Breast epithelium (tissue), 4 donors: ENCODE data around the gene OXSR1. TPM values are rescaled to one million over a fixed set of nuclear protein-coding genes. Genes with fewer than 3 reads are reported as not detected.

Source experiments
- DNase-seq, 2 donors: peaks; one replicate each; pipeline ENCODE4 v3.0.0-alpha.2; 2019; ENCODE audit warnings: low spot score in 2 of 2
- H3K27ac ChIP-seq, 2 donors: fragments of 200-600 bp; sonication (generic) in 1 of 2; one replicate each; pipeline ENCODE4 v1.5.1; 2016 to 2019; ENCODE audit warnings: mild to moderate bottlenecking in 1 of 2
- H3K27me3 ChIP-seq, 2 donors: fragments of 200-600 bp; sonication (generic) in 1 of 2; one replicate each; pipeline versions ENCODE4 v1.5.1 to v1.6.0; 2017 to 2019; ENCODE audit warnings: control low read depth in 1 of 2, mild to moderate bottlenecking in 1 of 2
- H3K36me3 ChIP-seq: fragments of 200-600 bp; one replicate; pipeline ENCODE4 v1.5.1; 2019
- H3K4me1 ChIP-seq, 2 donors: fragments of 200-600 bp; sonication (generic); one replicate each; pipeline ENCODE4 v1.5.1; 2016 to 2019; ENCODE audit warnings: control low read depth in 1 of 2
- H3K4me3 ChIP-seq, 3 donors: fragments of 200-600 bp; sonication (generic); 1 replicate in 2 of 3; 2 replicates in 1 of 3; pipeline ENCODE4 v1.5.1; 2016 to 2019; ENCODE audit warnings: mild to moderate bottlenecking in 3 of 3, moderate library complexity in 2 of 3
- H3K9me3 ChIP-seq, 2 donors: fragments of 200-600 bp; sonication (generic) in 1 of 2; one replicate each; pipeline ENCODE4 v1.5.1; 2016 to 2019; ENCODE audit warnings: control low read depth in 1 of 2
- POLR2A ChIP-seq: fragments of 450-650 bp; IDR thresholded peaks from one replicate; pipeline ENCODE4 v1.6.1; 2016; ENCODE audit warnings: antibody characterized with exemption, mild to moderate bottlenecking, moderate library complexity
- POLR2AphosphoS5 ChIP-seq, 3 donors: sonication (generic); formaldehyde crosslinking; IDR thresholded peaks; one replicate each; pipeline ENCODE4 v1.6.1; 2017; ENCODE audit warnings: antibody characterized with exemption in 3 of 3
- intact Hi-C: fragments of 100-400 bp; cut with DNase I; formaldehyde crosslinking; loops from one replicate; pipeline ENCODE4 v1.15.1; 2023; ENCODE audit warnings: low total_unique reads
- total RNA-seq, 3 donors: library from RNA; depleted of rRNA; stranded (reverse); fragments of >200 nt; gene quantifications; one replicate each; pipeline ENCODE4 v1.1.0, GENCODE V29; 2016
- TF ChIP-seq, protein P1 (sequence below), 3 donors: fragments of 450-650 bp; IDR thresholded peaks; one replicate each; pipeline ENCODE4 v1.5.1; 2016 to 2017; ENCODE audit warnings: antibody characterized with exemption in 3 of 3, mild to moderate bottlenecking in 3 of 3, moderate library complexity in 3 of 3

OXSR1 gene
- total RNA-seq, 3 donors from 2014 or later, result 29.0 to 41.6 (median 33.1) TPM

DNA sequence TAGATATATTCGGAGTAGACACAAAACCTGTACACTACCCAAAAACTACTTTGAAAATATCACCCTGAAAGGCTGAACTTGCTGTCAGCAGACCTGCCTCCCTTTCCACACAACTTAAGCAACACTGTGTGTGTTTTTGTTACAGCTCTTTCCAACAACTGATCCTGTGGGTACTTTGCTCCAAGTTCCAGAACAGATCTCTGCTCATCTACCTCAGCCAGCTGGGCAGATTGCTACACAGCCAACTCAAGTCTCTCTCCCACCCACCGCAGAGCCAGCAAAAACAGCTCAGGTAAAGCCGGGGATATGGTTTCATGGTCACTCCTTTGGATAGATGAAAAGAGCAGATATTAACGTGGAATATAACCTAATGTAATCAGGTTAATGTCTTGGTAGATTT is 80.6 kb downstream of the OXSR1 start:
- intact Hi-C loops, result no loop called here
- H3K36me3 ChIP-seq, result peaks cover 6% of the 10 kb centered on the region
- DNase-seq, result no peak
- H3K9me3 ChIP-seq, result no peaks in the 10 kb centered on the region
- H3K27ac ChIP-seq, result no peak overlapping the region
- TF ChIP-seq POLR2AphosphoS5 (IDR thresholded peaks at IDR 0.05), result no peak
- TF ChIP-seq, protein P1, sequence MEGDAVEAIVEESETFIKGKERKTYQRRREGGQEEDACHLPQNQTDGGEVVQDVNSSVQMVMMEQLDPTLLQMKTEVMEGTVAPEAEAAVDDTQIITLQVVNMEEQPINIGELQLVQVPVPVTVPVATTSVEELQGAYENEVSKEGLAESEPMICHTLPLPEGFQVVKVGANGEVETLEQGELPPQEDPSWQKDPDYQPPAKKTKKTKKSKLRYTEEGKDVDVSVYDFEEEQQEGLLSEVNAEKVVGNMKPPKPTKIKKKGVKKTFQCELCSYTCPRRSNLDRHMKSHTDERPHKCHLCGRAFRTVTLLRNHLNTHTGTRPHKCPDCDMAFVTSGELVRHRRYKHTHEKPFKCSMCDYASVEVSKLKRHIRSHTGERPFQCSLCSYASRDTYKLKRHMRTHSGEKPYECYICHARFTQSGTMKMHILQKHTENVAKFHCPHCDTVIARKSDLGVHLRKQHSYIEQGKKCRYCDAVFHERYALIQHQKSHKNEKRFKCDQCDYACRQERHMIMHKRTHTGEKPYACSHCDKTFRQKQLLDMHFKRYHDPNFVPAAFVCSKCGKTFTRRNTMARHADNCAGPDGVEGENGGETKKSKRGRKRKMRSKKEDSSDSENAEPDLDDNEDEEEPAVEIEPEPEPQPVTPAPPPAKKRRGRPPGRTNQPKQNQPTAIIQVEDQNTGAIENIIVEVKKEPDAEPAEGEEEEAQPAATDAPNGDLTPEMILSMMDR (IDR thresholded peaks at IDR 0.05), result no peak
- no peak for TF ChIP-seq POLR2A
- H3K4me1 ChIP-seq, result no peaks in the 10 kb centered on the region
- H3K27me3 ChIP-seq, result no peaks in the 10 kb centered on the region
- no peak overlapping the region for H3K4me3 ChIP-seq

- no peaks in the 10 kb centered on the region for H3K4me1 ChIP-seq
- no peaks in the 10 kb centered on the region for H3K27me3 ChIP-seq
- no peak for DNase-seq
- H3K27ac ChIP-seq, result no peak overlapping the region
- no peak overlapping the region for H3K4me3 ChIP-seq
- TF ChIP-seq POLR2AphosphoS5 (IDR thresholded peaks at IDR 0.05) (no peak), POLR2A (no peak)
- TF ChIP-seq, protein P1 (IDR thresholded peaks at IDR 0.05), result no peak
- H3K9me3 ChIP-seq, result no peaks in the 10 kb centered on the region
- intact Hi-C loops, result no loop called here
- H3K36me3 ChIP-seq, result peaks cover 6% of the 10 kb centered on the region
Measured at GRCh38 chr3:38247366-38248035, 82.2 kb downstream of the OXSR1 start.

GRCh38 chr3:38250198-38250597 is 84.9 kb downstream of the OXSR1 start:
- H3K36me3 ChIP-seq, result peaks cover 13% of the 10 kb centered on the region
- TF ChIP-seq, protein P1 (IDR thresholded peaks at IDR 0.05), result no peak
- TF ChIP-seq POLR2A (no peak), POLR2AphosphoS5 (IDR thresholded peaks at IDR 0.05) (no peak)
- H3K27me3 ChIP-seq, result no peaks in the 10 kb centered on the region
- no peaks in the 10 kb centered on the region for H3K9me3 ChIP-seq
- intact Hi-C loops, result no loop called here
- H3K4me1 ChIP-seq, result no peaks in the 10 kb centered on the region
- no peak overlapping the region for H3K4me3 ChIP-seq
- no peak for DNase-seq
- H3K27ac ChIP-seq, result no peak overlapping the region

DNA sequence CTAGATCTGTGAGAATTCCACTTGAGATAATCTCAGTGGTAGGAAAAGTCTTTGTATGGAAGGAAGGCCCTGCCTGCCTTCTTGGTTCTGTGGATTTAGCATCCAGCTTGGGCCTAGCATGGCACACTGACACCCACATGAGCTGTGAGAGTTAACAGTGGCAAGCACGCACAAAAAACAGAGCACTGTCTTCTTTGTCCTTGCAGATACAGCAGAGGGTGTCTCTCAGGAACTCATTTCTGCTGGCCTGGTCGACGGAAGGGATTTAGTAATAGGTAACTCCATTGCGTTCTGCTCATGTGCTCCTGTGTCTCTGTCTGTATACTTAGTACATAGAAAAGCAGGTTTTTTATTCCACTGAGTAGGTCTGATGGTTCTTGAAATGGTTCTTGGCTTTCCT is 85.9 kb downstream of the OXSR1 start:
- intact Hi-C loops, result no loop called here
- DNase-seq, result no peak
- TF ChIP-seq, protein P1 (IDR thresholded peaks at IDR 0.05), result no peak
- no peak for TF ChIP-seq POLR2AphosphoS5 (IDR thresholded peaks at IDR 0.05)
- TF ChIP-seq POLR2A, result no peak

GRCh38 chr3:38253704-38254103 is 88.4 kb downstream of the OXSR1 start:
- TF ChIP-seq, protein P1 (IDR thresholded peaks at IDR 0.05), result no peak
- TF ChIP-seq POLR2A, result no peak
- TF ChIP-seq POLR2AphosphoS5 (IDR thresholded peaks at IDR 0.05), result no peak
- intact Hi-C loops, result no loop called here
- H3K9me3 ChIP-seq, result no peaks in the 10 kb centered on the region
- H3K36me3 ChIP-seq, result peaks cover 6% of the 10 kb centered on the region
- no peaks in the 10 kb centered on the region for H3K4me1 ChIP-seq
- H3K4me3 ChIP-seq, result no peak overlapping the region
- H3K27me3 ChIP-seq, result no peaks in the 10 kb centered on the region
- H3K27ac ChIP-seq, result no peak overlapping the region
- DNase-seq, result no peak

More for the DNA sequence above, 85.9 kb downstream of the OXSR1 start:
- Histone ChIP-seq H3K9me3 (no peaks in the 10 kb centered on the region), H3K27ac (no peak overlapping the region), H3K4me3 (no peak overlapping the region), H3K27me3 (no peaks in the 10 kb centered on the region), H3K36me3 (peaks cover 9% of the 10 kb centered on the region), H3K4me1 (no peaks in the 10 kb centered on the region)
